Liver (tissue), 9 donors: ENCODE results near the gene TMEM255B. TPM values are rescaled to one million over a fixed set of nuclear protein-coding genes. Genes with fewer than 3 reads are reported as not detected.

Experiments used
- DNase-seq: peaks from one replicate; pipeline ENCODE4 v3.0.0-alpha.2; 2017; ENCODE audit warnings: low spot score
- H3K27ac ChIP-seq, 2 donors: one replicate each; pipeline ENCODE4 v1.7.0; 2013; ENCODE audit warnings: inconsistent platforms in 2 of 2, low read length in 2 of 2, control low read depth in 1 of 2, low read depth in 1 of 2, mild to moderate bottlenecking in 1 of 2
- H3K27me3 ChIP-seq, 4 donors: one replicate each; pipeline versions ENCODE4 v1.6.1 to v1.7.0; 2013; ENCODE audit warnings: low read length in 3 of 4, inconsistent platforms in 1 of 4, mild to moderate bottlenecking in 1 of 4, moderate library complexity in 1 of 4; ENCODE audit not compliant: control insufficient read depth in 4 of 4, insufficient read depth in 4 of 4
- H3K36me3 ChIP-seq, 4 donors: one replicate each; pipeline versions ENCODE4 v1.6.1 to v1.7.0; 2013; ENCODE audit warnings: low read length in 3 of 4, mild to moderate bottlenecking in 3 of 4, low read depth in 1 of 4, moderate library complexity in 1 of 4; ENCODE audit not compliant: control insufficient read depth in 4 of 4, insufficient read depth in 3 of 4
- H3K4me1 ChIP-seq, 4 donors: one replicate each; pipeline versions ENCODE4 v1.6.1 to v1.7.0; 2013; ENCODE audit warnings: low read length in 3 of 4, mild to moderate bottlenecking in 3 of 4, moderate library complexity in 1 of 4; ENCODE audit not compliant: control insufficient read depth in 4 of 4, insufficient read depth in 4 of 4
- H3K4me3 ChIP-seq, 3 donors: one replicate each; pipeline versions ENCODE4 v1.6.1 to v1.7.0; 2013; ENCODE audit warnings: low read length in 3 of 3, control low read depth in 1 of 3, low read depth in 1 of 3, mild to moderate bottlenecking in 1 of 3
- H3K9ac ChIP-seq, 2 donors: one replicate each; pipeline ENCODE4 v1.7.0; 2013; ENCODE audit warnings: low read length in 2 of 2, mild to moderate bottlenecking in 2 of 2, moderate library complexity in 2 of 2, control low read depth in 1 of 2, low read depth in 1 of 2
- H3K9me3 ChIP-seq, 4 donors: one replicate each; pipeline versions ENCODE4 v1.6.1 to v1.7.0; 2013; ENCODE audit warnings: low read length in 3 of 4; ENCODE audit not compliant: control insufficient read depth in 4 of 4
- CTCF ChIP-seq: fragments of 150-350 bp; IDR thresholded peaks from 2 replicates; pipeline ENCODE4 v1.5.1; 2017; ENCODE audit warnings: improper control_type of control experiment, low read depth, low read length; ENCODE audit not compliant: missing input control
- EGR1 ChIP-seq, 2 donors: IDR thresholded peaks; 2 replicates each; pipeline ENCODE4 v1.6.1; 2016 to 2018; ENCODE audit warnings: antibody characterized with exemption in 2 of 2, low read depth in 2 of 2
- HNF4A ChIP-seq, 2 donors: conservative IDR thresholded peaks; 2 replicates each; pipeline ENCODE4 v1.6.1; 2016; ENCODE audit warnings: antibody characterized with exemption in 2 of 2, mild to moderate bottlenecking in 2 of 2
- JUND ChIP-seq, 2 donors: IDR thresholded peaks; 2 replicates each; pipeline ENCODE4 v1.6.1; 2016; ENCODE audit warnings: antibody characterized with exemption in 2 of 2
- NR2F2 ChIP-seq: IDR thresholded peaks from 2 replicates; pipeline ENCODE4 v1.6.1; 2016; ENCODE audit warnings: antibody characterized with exemption
- RAD21 ChIP-seq, 2 donors: IDR thresholded peaks; 2 replicates each; pipeline ENCODE4 v1.6.1; 2016; ENCODE audit warnings: antibody characterized with exemption in 2 of 2, mild to moderate bottlenecking in 2 of 2
- RXRA ChIP-seq, 2 donors: IDR thresholded peaks; 2 replicates each; pipeline ENCODE4 v1.6.1; 2017 to 2018; ENCODE audit warnings: antibody characterized with exemption in 2 of 2, mild to moderate bottlenecking in 1 of 2
- WGBS: extraction: QIAGEN DNeasy Blood & Tissue Kit; methylation state at CpG from one replicate; pipeline ENCODE4 v1.1.7; 2013; 5-methylcytosine and 5-hydroxymethylcytosine counted together
- polyA plus RNA-seq, 2 donors: library from polyadenylated mRNA; stranded (reverse) in 1 of 2; unstranded in 1 of 2; fragments of 200-250 nt in 1 of 2; fragments of >200 nt in 1 of 2; fragmentation: Nextera tagmentation in 1 of 2; extraction: Ambion mirVana in 1 of 2; gene quantifications; one replicate each; pipeline versions ENCODE4 v1.2.1 to v1.2.3, GENCODE V29; 2013 to 2015
- total RNA-seq, 2 donors: library from RNA; depleted of rRNA; stranded (reverse); fragments of >200 nt; gene quantifications; one replicate each; pipeline ENCODE4 v1.2.3, GENCODE V29; 2014
- TF ChIP-seq, protein P1 (sequence below): IDR thresholded peaks from 2 replicates; pipeline ENCODE4 v1.6.1; 2016; ENCODE audit warnings: antibody characterized with exemption
- TF ChIP-seq, protein P2 (sequence below): IDR thresholded peaks from 2 replicates; pipeline ENCODE4 v1.6.1; 2016; ENCODE audit warnings: antibody characterized with exemption
- TF ChIP-seq, protein P3 (sequence below): IDR thresholded peaks from 2 replicates; pipeline ENCODE4 v1.6.1; 2016; ENCODE audit warnings: antibody characterized with exemption, mild to moderate bottlenecking
- donor health status: healthy.
- donor health status: healthy.
- donor health status: healthy.
- donor health status: healthy.
- donor health status: healthy.

The TMEM255B gene
- total and polyA plus RNA-seq, 4 donors, result 0.37 to 8.6 (median 3.5) TPM

GRCh38 chr13:113836768-113837559 is 77.9 kb downstream of the TMEM255B start:
- TF ChIP-seq CTCF (no peak), RXRA (IDR thresholded peaks at IDR 0.05) (no peak), JUND (IDR thresholded peaks at IDR 0.05) (no peak), EGR1 (IDR thresholded peaks at IDR 0.05; ENCODE audit: low read depth in 2 of 2) (no peak)
- TF ChIP-seq, protein P1, sequence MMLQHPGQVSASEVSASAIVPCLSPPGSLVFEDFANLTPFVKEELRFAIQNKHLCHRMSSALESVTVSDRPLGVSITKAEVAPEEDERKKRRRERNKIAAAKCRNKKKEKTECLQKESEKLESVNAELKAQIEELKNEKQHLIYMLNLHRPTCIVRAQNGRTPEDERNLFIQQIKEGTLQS, result no peak
- TF ChIP-seq, protein P2, sequence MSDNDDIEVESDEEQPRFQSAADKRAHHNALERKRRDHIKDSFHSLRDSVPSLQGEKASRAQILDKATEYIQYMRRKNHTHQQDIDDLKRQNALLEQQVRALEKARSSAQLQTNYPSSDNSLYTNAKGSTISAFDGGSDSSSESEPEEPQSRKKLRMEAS, result no peak
- TF ChIP-seq, protein P3, sequence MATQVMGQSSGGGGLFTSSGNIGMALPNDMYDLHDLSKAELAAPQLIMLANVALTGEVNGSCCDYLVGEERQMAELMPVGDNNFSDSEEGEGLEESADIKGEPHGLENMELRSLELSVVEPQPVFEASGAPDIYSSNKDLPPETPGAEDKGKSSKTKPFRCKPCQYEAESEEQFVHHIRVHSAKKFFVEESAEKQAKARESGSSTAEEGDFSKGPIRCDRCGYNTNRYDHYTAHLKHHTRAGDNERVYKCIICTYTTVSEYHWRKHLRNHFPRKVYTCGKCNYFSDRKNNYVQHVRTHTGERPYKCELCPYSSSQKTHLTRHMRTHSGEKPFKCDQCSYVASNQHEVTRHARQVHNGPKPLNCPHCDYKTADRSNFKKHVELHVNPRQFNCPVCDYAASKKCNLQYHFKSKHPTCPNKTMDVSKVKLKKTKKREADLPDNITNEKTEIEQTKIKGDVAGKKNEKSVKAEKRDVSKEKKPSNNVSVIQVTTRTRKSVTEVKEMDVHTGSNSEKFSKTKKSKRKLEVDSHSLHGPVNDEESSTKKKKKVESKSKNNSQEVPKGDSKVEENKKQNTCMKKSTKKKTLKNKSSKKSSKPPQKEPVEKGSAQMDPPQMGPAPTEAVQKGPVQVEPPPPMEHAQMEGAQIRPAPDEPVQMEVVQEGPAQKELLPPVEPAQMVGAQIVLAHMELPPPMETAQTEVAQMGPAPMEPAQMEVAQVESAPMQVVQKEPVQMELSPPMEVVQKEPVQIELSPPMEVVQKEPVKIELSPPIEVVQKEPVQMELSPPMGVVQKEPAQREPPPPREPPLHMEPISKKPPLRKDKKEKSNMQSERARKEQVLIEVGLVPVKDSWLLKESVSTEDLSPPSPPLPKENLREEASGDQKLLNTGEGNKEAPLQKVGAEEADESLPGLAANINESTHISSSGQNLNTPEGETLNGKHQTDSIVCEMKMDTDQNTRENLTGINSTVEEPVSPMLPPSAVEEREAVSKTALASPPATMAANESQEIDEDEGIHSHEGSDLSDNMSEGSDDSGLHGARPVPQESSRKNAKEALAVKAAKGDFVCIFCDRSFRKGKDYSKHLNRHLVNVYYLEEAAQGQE, result no peak
- WGBS, result 62% methylated on average over 19 of the region's 19 CpGs
- Histone ChIP-seq H3K9me3 (no peaks in the 10 kb centered on the region), H3K4me1 (peaks cover 8 to 29% (median 24%) of the 10 kb centered on the region in 4 donors), H3K27me3 (no peaks in the 10 kb centered on the region), H3K36me3 (peaks cover 0 to 4% (median 0%) of the 10 kb centered on the region in 4 donors), H3K27ac (peak overlapping the region; percentile 36 to 56), H3K9ac (no peak overlapping the region), H3K4me3 (no peak overlapping the region)
- DNase-seq, result no peak

- Histone ChIP-seq H3K36me3 (peaks cover 0 to 4% (median 0%) of the 10 kb centered on the region in 4 donors), H3K9ac (no peak overlapping the region), H3K27ac (peak overlapping the region; percentile 36 to 56), H3K4me1 (peaks cover 8 to 25% (median 20%) of the 10 kb centered on the region in 4 donors), H3K27me3 (no peaks in the 10 kb centered on the region), H3K4me3 (no peak overlapping the region), H3K9me3 (no peaks in the 10 kb centered on the region)
- 67% methylated on average over 16 of the region's 16 CpGs for WGBS
- no peak for DNase-seq
- TF ChIP-seq, protein P2, result no peak
- TF ChIP-seq JUND (IDR thresholded peaks at IDR 0.05) (peak; percentile 82 to 98), NR2F2 (peak; percentile 28), HNF4A (conservative IDR thresholded peaks at IDR 0.05) (peak in 1 of 2 donors; percentile 12), RXRA (IDR thresholded peaks at IDR 0.05) (peak in 1 of 2 donors; percentile 34), RAD21 (IDR thresholded peaks at IDR 0.05) (peak in 1 of 2 donors; percentile 14)
- TF ChIP-seq, protein P1, result no peak
- TF ChIP-seq, protein P3, result no peak
Measured at GRCh38 chr13:113837560-113838355, 78.7 kb downstream of the TMEM255B start.
